NOMO-1 treated with dmso at 0.1 percent for 144 hours (cell line): ENCODE results near the gene MRPL30.
"Not testable (repeated sequence)": the region's sequence is repeated elsewhere in the genome, so short reads cannot be mapped to it uniquely, and the experiment has no call there.

Source experiments
- DNase-seq: peaks from one replicate; lab custom pipeline; 2025; ENCODE audit not compliant: unreplicated experiment; lab: John Stamatoyannopoulos, UW

MRPL30 gene

DNA sequence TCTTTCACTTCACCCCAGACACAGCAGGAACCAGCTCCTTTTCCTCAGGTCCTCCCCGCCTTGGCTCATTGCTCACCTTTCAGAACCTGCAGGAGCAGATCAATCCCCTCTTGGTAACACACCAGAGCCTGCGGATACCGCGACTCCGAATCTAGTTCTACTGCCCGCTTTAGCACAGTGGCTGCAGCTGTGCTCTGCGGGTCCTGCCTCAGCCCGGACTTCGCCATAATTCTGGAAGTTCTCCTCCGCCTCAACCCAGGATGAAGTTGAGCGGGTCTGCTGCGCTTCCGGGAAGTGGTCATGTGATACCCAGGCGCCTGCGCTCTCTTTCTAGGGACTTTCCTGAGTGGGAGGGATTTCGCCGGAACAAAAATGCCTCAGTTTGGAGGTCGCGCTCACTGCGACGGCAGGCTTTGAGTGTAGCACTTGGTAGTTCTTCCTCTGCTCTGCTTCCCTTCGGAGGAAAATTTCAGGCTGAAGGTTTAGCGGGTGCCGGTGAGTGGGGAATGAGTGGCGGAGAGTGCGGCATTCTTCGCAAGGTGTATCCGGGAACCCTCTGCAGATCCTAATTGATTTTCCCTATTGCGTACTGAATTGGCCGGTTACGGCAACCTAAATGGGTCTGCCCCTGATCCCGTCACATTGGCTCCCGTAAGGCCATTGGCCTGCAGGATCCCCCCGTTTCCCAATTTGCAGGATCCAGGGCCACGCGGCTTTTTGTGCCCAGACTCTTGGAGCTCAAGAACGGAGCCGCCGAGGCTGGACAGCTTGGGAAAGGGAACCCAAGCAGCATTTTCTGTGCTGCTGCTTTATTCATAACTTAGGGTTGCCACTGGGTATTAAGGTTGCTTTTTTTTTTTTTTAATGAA is at the start of gene MRPL30, which contains the start of gene MITD1:
MRPL30 (plus strand) TSS at position 430 of the 869 bp plus-strand sequence. CDS start 5,020 bp downstream, outside the sequence.
MITD1 (minus strand) TSS at position 304 of the 869 bp plus-strand sequence; CDS start at position 227, 77 bp downstream.
- DNase-seq, result peak; percentile 89

DNA sequence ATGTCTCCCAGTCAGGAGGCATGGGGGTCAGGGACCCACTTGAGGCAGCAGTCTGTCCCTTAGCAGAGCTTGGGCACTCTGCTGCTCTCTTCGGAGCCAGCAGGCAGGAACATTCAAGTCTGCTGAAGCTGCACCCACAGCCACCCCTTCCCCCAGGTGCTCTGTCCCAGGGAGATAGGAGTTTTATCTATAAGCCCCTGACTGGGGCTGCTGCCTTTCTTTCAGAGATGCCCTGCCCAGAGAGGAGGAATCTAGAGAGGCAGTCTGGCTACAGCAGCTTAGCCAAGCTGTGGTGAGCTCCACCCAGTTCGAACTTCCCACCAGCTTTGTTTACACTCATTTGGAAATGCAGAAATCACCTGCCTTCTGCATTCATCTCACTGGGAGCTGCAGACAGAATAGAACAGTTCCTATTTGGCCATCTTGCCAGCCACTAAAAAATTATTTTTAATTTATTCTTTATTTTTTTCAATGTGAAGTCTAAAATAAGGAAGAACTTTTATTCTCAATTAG is 45.9 kb upstream of the MRPL30 start:
- not testable (repeated sequence) for DNase-seq

DNA sequence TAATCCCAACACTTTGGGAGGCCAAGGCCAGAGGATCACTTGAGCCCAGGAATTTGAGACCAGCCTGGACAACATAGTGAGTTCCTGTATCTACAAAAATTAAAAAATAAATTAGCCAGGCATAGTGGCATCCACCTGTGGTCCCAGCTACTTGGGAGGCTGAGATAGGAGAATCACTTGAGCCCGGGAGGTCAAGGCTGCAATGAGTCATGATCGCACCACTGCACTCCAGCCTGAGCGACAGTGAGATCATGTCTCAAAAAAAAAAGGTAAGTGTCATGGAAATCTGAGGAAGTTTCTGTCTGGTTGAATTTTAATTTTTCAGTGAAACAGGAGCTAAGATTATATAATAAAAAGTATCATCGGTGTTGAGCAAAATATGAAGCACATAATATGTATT is 42.0 kb upstream of the MRPL30 start:
- no peak for DNase-seq

DNA sequence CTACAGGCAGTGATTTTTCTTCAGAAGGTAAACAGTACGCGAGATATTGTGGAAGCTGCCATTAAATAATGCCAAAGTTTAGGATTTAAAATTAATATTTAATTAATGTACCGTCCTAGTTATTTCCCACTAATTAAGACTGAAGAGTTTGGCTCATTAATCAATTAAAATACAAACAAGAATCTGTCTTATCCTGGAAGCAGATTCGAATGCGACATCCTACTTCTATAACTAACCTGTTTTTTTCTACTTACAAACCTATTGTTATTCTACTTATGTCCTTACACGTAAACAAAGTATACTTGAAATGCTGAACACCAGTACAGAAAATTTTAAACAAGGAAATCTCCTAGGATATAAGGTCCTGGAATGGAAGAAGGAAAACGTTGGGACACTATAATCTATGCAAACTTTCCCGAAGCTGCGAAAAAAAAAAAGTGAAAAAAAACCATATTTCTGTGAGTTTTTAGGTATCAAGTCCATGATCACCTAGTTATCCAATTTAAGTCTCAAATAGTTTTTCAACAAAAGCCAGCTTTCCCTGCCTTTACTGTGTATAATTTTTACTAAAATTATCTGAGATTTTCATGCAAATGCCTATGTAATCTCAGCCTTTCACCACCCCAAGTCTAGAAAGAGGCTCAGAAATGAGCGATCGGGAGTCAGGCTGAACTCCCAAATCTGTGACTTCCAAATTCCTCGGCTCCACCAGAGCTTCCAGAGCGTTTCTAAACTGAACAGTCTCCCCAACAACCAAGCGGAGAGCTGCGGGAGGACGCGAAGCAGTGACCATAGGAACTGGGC is 40.7 kb upstream of the MRPL30 start:
- DNase-seq, result no peak

DNA sequence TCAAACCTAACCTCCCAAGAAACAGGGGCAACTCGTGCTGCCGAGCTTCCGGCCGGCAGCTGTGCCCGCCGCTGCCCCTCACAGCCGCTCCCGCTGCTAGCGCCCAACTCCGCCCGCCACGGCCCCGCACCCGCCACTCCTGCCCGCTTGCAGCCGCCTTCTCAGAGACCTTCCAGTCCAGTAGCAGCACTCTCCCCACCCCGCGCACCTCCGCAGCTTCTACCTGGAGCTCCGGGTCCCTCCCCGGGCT is 40.2 kb upstream of the MRPL30 start:
- DNase-seq, result peak; percentile 63

DNA sequence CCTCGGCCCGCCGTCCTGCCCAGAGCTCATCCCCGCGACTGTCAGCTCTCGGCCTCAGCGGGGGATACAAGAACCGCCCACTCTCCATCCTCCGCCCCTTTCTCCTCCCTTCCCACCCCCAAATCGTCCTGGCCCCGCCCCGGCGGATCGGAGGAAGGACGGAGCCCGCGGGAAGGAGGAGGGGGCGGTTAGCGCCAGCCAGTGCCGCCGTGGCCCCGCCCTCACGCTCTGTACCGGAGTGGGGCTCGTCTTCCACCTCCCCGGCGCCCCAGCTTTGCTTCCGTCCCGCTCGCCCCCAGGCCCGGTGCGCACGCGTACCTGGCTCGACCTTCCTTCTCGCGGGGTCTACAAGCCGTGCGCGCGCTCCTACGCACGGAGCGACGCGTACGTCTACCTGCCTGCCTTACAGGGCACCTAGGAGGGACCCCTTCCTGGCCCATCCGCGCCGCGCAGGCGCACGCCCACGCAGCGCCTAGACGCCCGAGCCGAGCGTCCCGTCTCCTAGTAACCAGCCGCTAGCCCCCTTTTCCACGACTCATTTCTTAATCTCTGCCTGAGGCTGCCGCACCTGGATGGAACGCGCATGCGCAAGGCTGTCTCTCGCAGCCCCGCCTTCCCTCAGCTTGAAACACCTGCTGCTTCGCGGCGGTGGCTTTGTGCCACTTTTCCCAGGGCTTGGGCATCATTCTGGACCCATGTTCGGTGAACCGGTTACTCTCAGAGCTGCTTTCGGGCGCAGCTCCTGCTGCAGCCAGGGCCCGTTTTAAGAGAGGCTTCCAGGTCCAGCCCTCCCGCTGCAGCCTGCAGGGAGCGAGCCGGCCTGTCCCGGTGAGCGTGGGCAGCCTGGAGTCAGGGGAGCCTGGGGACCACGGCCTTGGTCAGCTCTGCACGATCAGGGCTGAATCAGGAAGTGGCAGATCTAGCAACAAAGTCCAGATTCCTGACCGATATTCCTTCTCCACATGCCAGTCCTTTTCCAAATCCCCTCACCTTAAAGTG is 39.6 kb upstream of the MRPL30 start, which contains the start of gene C2orf15:
C2orf15 (plus strand) TSS at position 598 of the 999 bp plus-strand sequence. CDS start 8,852 bp downstream, outside the sequence.
- DNase-seq, result peak; percentile 92

DNA sequence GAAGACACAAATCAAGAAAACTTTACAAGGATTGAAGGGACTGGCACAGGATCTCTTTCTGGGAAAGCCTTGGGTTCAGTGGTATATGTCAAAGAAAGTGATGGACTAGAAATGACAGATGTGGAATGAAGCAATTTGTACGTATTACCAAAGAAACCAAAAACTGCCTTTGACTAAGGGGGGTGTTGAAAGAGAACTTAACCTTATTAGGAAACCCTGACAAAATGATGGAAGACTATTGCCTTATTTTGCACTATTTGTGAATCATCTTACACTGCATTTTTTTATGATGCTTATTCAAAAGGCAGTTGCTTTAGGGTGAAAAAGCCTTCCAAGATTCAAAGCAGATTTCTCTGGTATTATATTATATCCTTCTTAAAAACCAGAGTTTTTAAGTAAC is 30.3 kb upstream of the MRPL30 start:
- DNase-seq, result peak; percentile 55

DNA sequence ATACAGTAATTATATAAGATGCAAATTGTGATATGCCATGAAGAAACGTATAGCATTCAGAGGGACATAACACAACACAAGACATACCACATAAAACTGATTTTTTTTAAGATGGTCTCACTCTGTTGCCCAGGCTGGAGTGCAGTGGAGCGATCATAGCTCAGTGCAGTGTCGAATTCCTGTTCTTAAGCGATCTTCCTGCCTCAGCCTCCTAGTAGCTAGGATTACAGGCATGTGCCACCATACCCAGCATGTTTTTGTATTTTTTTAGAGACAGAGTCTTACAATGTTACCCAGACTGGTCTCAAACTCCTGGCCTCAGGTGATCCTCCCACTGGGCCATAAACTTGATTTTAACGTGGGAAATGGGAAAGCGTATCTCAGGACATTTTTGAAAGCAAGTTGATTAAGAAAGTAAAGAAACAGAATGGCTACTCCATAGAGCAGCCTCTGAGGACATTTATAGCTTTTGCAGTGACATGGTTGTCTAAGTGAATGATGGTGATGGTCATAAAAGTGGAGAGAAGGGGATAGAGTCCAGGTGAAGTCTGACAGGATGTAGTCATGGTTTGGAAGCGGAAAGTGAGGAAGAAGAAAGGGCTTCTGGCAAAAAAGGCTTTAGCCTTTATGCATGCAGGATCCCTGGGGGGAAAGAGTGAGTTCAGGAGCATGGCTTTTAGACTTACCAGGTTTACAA is 28.6 kb upstream of the MRPL30 start:
- DNase-seq, result no peak

DNA sequence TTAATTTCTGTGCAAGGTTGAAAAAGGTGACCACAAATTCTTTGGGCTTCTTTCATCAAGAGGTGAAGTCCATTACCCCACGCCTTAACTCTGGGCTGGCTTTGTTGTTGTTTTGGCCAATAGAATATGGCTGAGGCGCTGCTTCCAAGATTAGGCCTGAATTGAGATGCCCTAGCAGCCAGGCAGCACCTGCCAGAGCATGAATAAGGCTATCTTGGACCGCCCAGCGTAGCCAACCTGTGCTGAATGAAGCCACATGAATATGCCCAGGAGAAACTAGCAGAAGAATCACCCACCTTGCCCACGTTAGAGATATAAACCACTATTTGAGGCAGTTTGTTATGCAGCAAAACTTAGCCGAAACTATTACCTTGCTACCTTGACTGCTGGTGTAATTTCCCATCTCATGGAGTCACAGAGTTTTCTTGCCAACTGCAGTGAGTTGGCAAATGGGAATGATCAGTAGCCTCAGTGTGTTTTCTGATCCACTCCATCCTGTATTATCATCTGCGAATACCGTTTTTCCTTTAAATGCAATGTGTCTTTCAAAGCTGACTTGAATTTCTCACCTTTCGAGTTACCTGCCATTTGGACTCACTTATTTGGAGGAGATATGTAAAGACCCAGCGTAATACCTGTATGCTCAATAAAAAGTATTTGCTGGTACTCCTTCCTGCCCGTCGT is 26.9 kb upstream of the MRPL30 start:
- DNase-seq, result no peak

DNA sequence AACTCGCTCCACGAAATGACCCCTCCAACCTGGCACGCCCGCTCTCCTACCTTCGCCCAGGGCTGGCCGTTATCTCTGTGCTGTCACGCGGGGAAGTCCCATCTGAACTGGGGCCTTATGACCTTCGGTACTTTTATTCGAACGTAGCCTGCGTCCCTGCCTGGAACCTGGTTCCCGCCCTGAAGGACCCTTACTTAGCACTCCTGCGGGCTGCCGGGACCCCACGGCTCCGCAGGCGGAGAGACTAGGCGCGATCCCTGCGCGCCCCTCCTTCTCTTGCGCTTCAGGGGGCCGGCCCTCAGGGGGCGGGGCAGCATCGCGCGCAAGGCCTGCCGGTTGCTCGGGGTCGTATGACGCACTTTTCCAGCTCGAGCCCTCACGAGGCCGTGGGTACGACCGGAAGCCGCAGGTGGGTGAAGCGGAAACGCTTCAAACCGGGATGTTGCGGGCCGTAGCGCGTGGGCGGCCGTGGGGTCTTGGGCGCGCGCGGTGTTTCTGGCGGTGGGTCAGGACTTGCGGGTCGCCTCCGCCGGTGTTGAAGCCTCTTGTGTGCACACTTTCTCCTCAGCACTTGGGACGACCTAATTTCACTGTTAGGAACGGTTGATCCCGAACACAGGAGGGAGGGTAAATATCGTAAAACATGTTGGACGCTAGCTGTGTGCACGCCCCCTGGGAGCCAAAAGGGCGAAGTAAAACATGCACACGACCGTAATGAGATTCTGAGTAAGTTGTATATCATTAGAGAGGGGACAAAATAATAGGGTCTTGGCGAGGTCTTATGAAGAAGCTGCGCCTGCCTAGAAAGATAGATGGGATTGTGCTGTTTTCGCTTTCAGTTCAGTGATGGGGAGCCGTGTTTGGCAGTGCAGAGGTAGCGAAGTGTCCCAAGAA is 26.1 kb upstream of the MRPL30 start, which contains the start of the genes LIPT1 and TSGA10:
LIPT1 (plus strand) TSS at position 325 of the 894 bp plus-strand sequence. CDS start 6,991 bp downstream, outside the sequence.
TSGA10 (minus strand) TSS at position 300 of the 894 bp plus-strand sequence. CDS start 45,503 bp downstream, outside the sequence.
- peak; percentile 83 for DNase-seq

DNA sequence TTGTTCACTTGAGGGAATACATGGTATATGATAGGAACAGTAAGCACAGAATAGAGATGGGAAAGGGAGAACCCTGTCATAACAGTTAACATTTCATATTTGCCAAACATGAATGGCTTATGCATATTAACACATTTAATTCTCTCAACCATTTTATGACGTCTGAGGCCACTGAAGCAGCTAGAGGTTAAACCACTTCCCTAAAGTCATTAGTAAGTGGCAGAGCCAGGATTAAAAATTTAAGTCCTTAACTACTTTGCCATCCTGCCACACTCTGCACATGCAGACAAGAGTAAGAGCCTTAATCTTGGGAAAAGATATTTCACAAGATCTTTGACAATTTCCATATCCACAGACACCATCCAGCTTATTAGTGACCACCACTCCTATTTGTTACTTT is 24.1 kb upstream of the MRPL30 start:
- DNase-seq, result no peak

DNA sequence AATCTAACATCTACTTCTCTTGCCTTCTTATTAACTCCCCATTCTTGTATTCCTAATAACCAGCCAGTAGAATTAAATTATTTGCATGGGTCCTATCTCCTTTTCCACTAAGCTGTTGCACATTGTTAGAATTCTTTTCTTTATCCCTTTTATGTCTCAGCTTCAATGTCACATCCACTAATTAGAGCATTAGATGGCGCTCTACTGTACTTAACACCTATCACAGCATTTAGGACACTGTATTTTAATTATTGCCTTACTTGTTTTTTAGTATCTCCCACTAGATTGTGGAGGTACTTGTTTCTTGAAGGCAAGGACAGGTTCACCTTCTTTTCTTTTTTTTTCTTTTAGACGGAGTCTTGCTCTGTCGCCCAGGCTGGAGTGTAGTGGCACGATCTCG is 22.4 kb upstream of the MRPL30 start:
- DNase-seq, result no peak

DNA sequence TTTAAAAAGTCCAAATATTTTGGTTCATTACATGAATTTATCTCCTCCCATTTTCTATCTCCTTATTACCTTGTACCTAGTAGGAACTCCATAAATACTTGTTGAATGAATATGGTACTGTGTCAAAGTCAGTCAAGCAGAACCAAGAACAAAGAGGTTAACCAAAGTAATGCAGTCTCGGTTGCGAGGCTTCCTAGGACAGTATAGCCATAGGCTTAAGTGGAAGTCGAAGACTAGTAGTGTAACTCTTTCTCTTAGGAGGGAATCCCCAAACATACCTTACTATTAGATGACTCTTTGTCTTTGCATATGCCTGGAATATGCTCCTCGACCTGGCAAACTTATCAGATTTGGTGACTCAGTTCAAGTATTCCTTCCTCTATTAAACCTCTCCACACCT is 21.4 kb upstream of the MRPL30 start:
- no peak for DNase-seq

DNA sequence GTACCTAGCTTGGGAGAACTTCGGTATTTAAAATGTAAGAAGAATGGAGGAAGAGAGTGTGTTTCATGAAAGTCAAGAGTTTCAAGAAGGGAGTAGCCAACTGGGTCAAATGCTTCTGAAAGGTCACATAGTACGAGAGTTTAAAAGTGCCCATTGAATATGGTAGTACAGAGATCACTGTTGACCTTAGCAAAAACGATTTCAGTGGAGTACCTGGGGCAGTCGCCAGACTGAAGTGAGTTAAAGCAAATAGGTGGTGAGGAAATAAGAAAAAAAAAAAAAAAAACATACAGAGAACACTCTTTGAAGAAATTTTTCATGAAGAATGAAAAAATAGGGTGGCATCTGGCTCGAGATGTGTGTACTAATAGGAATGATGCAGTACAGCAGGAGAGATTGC is 14.8 kb upstream of the MRPL30 start:
- DNase-seq, result no peak

DNA sequence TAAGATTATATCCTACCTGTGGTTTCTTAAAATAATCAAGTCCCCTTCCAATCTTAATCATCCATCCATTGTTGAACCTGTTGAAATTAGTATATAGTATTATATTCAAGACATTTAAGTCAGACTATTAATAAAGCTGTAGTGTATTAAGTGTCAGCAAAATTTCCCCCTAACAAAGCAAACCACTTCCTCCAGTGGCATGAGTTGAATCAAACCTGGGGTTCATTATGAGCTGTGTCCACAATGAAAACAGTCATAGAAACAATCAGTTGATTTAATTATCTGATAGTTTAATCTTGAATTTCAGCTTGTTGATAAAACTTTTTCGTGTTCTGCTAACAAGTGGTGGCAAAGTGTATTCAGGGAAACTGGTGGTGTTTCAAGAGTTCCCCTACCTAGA is 11.4 kb upstream of the MRPL30 start:
- no peak for DNase-seq

DNA sequence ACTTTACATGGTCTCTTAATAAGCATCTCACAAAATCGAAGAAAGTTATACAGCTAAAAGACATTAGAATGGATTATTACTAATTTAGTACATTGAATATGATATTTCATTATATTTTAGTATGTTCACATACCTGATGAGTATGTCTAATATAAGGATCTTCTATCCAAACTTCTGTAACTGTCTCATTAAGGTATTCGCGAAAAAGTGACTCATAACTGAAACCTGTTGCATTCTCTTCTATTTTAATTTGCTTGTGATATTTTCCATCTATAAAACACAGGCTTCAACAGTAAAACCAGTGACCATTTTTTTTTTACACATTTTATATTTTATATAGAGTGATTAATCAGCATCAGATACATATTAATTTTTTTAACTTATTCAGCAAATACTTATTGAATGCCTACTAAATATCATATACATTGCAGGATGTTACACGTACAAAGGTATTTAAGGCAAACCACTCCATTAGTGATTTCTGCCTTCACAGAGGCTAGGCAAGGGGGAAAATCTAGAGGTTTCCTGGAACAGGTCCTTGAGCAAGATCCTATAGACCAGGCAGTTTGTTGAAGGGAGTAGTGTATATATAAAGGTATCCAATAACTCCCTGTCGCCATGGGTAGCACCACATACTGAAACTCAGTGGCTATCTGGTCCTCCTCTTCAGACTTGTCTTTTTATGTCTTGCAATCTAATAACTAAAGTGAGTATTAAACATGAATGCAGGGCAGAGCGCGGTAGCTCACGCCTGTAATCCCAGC is 9.4 kb upstream of the MRPL30 start:
- DNase-seq, result no peak

DNA sequence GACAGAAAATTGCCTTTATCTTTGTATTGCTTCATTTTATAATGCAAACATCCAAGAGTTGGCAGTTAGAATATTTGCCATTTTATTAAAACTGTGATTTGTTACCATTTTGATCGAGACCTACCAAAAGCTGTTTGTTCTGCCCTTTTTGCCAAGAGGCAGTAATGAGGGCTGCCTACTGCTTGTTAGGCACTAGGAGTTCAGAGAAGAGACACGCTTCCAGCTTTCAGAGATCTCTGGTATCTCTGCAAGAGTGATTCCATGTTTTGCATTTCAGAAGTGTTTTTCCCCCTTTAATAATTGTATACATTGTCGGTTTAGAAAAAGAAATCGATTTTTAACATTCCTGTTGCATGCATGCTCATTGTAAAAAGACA is 628 bp downstream of the MRPL30 start:
- DNase-seq, result no peak
